ENCODE results near the gene IFNGR1.

The IFNGR1 gene

DNA sequence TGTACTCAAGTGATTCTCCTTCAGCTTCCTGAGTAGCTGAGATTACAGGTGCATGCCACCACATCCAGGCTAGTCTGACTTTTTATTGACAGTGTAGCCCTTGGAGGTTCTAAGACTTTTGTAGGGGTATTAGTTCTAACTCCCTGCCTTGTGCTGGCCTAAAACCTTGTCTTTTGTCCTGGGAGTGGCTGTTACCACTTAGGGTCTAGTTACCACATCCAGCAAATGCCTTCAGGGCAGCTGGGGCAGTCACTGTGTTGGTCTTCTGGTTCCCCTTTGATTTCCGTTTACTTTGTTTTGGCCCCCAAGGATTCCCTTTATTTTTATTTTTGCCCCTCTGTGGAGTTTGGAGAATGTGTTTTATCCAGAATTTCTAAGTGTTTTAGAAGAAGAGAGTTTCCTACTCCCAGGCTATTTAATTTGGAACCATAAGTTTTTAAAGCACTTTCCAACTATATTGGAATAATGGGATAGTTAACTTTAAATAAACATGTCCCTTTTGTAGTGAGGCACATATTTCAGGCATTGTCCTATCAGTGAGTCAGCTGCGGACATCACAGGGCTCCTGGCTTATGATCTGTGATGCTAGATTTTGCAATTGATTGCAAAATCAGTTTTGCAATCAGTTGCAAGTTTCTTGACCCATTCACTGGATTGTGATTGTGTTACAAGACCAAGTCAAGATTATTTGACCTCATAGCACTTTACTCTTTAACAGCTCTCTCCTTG is 70.7 kb downstream of the IFNGR1 start:
- DNase-seq (ENCODE audit: low read depth, low spot score), result no peak
- H3K36me3 ChIP-seq (ENCODE audit: insufficient read depth, insufficient read length, low read length), result no peaks in the 10 kb centered on the region
- no peak for TF ChIP-seq ZNF274 (IDR thresholded peaks at IDR 0.05; ENCODE audit: low read depth, low read length)
- TF ChIP-seq SUZ12 (IDR thresholded peaks at IDR 0.05; ENCODE audit: extremely low read depth, insufficient read depth, insufficient read length), result no peak
- TF ChIP-seq YY1 (IDR thresholded peaks at IDR 0.05; ENCODE audit: insufficient read depth, insufficient read length), result no peak
- no peaks in the 10 kb centered on the region for H3K4me1 ChIP-seq (ENCODE audit: insufficient read depth, insufficient read length)
- no peaks in the 10 kb centered on the region for H3K27me3 ChIP-seq (ENCODE audit: insufficient read depth, insufficient read length)
- H3K9ac ChIP-seq (ENCODE audit: insufficient read length, low read depth), result no peak overlapping the region
- no peak overlapping the region for H3K4me3 ChIP-seq (ENCODE audit: insufficient read length, low read depth)
- peaks cover 8% of the 10 kb centered on the region for H3K9me3 ChIP-seq (ENCODE audit: insufficient read depth, low read length)

All from NT2/D1 (cell line).